Testis (tissue), 3 donors: ENCODE measurements around the gene ZFY. TPM values are rescaled to one million over a fixed set of nuclear protein-coding genes. Genes with fewer than 3 reads are reported as not detected.

Experiments
- DNase-seq: peaks from one replicate; pipeline ENCODE4 v3.0.0-alpha.2; 2019
- H3K27ac ChIP-seq, 2 donors: fragments of 200-600 bp; sonication (generic); one replicate each; pipeline ENCODE4 v1.5.1; 2019
- H3K27me3 ChIP-seq: fragments of 200-600 bp; sonication (generic); one replicate; pipeline ENCODE4 v1.5.1; 2019
- H3K36me3 ChIP-seq: fragments of 200-600 bp; sonication (generic); one replicate; pipeline ENCODE4 v1.5.1; 2017; ENCODE audit warnings: low read depth; ENCODE audit errors: missing control alignments
- H3K4me1 ChIP-seq: fragments of 200-600 bp; sonication (generic); one replicate; pipeline ENCODE4 v1.5.1; 2019
- H3K4me3 ChIP-seq, 2 donors: fragments of 200-600 bp; sonication (generic); one replicate each; pipeline ENCODE4 v1.5.1; 2017 to 2019
- H3K9me3 ChIP-seq: fragments of 200-600 bp; sonication (generic); one replicate; pipeline ENCODE4 v1.5.1; 2017
- CTCF ChIP-seq, 3 experiments: fragments of 450-650 bp in 2 of 3; fragments of 200-600 bp in 1 of 3; sonication (generic) in 1 of 3; IDR thresholded peaks; one replicate each; pipeline ENCODE4 v1.5.1; 2016 to 2019; ENCODE audit warnings: antibody characterized with exemption in 3 of 3, mild to moderate bottlenecking in 2 of 3, moderate library complexity in 1 of 3
- POLR2A ChIP-seq: fragments of 450-650 bp; IDR thresholded peaks from one replicate; pipeline ENCODE4 v1.6.1; 2017; ENCODE audit warnings: antibody characterized with exemption, mild to moderate bottlenecking, moderate library complexity
- WGBS, 2 donors: methylation state at CpG; one replicate each; pipeline ENCODE4 v1.1.5; 2018; 5-methylcytosine and 5-hydroxymethylcytosine counted together
- intact Hi-C: fragments of 100-400 bp; cut with DNase I; formaldehyde crosslinking; loops from one replicate; pipeline ENCODE4 v1.15.1; 2023; ENCODE audit warnings: low total_unique reads
- polyA plus RNA-seq: library from polyadenylated mRNA; stranded (reverse); fragments of 350-450 nt; fragmentation: Illumina TruSeq; extraction: RNeasy Lipid Tissue Mini Kit (QIAGEN cat#74804); gene quantifications from one replicate; pipeline ENCODE4 v1.2.3, GENCODE V29; 2014; ENCODE audit warnings: low read depth, low replicate concordance; ENCODE audit not compliant: insufficient read depth
- total RNA-seq, 2 donors: library from RNA; depleted of rRNA; stranded (reverse); fragments of >200 nt; gene quantifications; one replicate each; pipeline ENCODE4 v1.2.3, GENCODE V29; 2016

ZFY gene
- total and polyA plus RNA-seq, 3 donors from 2014 or later = 9.7 to 13.7 (median 11.3) TPM

- DNase-seq = no peak
- no peaks in the 10 kb centered on the region for H3K27me3 ChIP-seq
- H3K4me3 ChIP-seq = no peak overlapping the region
- H3K27ac ChIP-seq = no peak overlapping the region
- no peaks in the 10 kb centered on the region for H3K36me3 ChIP-seq
- WGBS, 2 donors = 83 to 85% methylated on average over 1 of the region's 1 CpG
- intact Hi-C loops = no loop called here
- H3K9me3 ChIP-seq = no peaks in the 10 kb centered on the region
- no peaks in the 10 kb centered on the region for H3K4me1 ChIP-seq
- TF ChIP-seq CTCF (IDR thresholded peaks at IDR 0.05) (no peak), POLR2A (no peak)
Observed at GRCh38 chrY:2893471-2893870, 41.7 kb upstream of the ZFY start.

- Histone ChIP-seq H3K4me3 (no peak overlapping the region), H3K9me3 (no peaks in the 10 kb centered on the region), H3K27ac (no peak overlapping the region), H3K27me3 (no peaks in the 10 kb centered on the region), H3K4me1 (no peaks in the 10 kb centered on the region), H3K36me3 (no peaks in the 10 kb centered on the region)
- TF ChIP-seq CTCF (IDR thresholded peaks at IDR 0.05) (no peak), POLR2A (no peak)
- 70 to 74% methylated on average over 2 of the region's 2 CpGs for WGBS, 2 donors
- no peak for DNase-seq
- intact Hi-C loops = no loop called here
Observed at GRCh38 chrY:2896050-2896449, 39.1 kb upstream of the ZFY start.

- no peaks in the 10 kb centered on the region for H3K36me3 ChIP-seq
- DNase-seq = no peak
- no peak overlapping the region for H3K27ac ChIP-seq
- 30 to 69% methylated on average over 1 of the region's 1 CpG for WGBS, 2 donors
- no peak overlapping the region for H3K4me3 ChIP-seq
- H3K9me3 ChIP-seq = no peaks in the 10 kb centered on the region
- TF ChIP-seq CTCF (IDR thresholded peaks at IDR 0.05) = no peak
- no peak for TF ChIP-seq POLR2A
- no peaks in the 10 kb centered on the region for H3K4me1 ChIP-seq
- intact Hi-C loops = no loop called here
- no peaks in the 10 kb centered on the region for H3K27me3 ChIP-seq
Observed at GRCh38 chrY:2907356-2907755, 27.8 kb upstream of the ZFY start.

GRCh38 chrY:2913066-2913815, 21.9 kb upstream of the ZFY start:
- DNase-seq = no peak
- Histone ChIP-seq H3K27me3 (no peaks in the 10 kb centered on the region), H3K27ac (no peak overlapping the region), H3K9me3 (no peaks in the 10 kb centered on the region), H3K36me3 (no peaks in the 10 kb centered on the region), H3K4me3 (no peak overlapping the region), H3K4me1 (no peaks in the 10 kb centered on the region)
- TF ChIP-seq POLR2A (no peak), CTCF (IDR thresholded peaks at IDR 0.05) (no peak)
- intact Hi-C loops = no loop called here

GRCh38 chrY:2934078-2934477, 1.1 kb upstream of the ZFY start:
- no peaks in the 10 kb centered on the region for H3K9me3 ChIP-seq
- WGBS, 2 donors = 6 to 17% methylated on average over 10 of the region's 10 CpGs
- peak; percentile 34 for DNase-seq
- TF ChIP-seq POLR2A (no peak), CTCF (IDR thresholded peaks at IDR 0.05) (no peak)
- peak overlapping the region in 1 of 2 donors; percentile 66 for H3K4me3 ChIP-seq
- H3K36me3 ChIP-seq = no peaks in the 10 kb centered on the region
- peak overlapping the region; percentile 97 to 99 for H3K27ac ChIP-seq
- H3K4me1 ChIP-seq = no peaks in the 10 kb centered on the region
- intact Hi-C loops = no loop called here
- H3K27me3 ChIP-seq = no peaks in the 10 kb centered on the region
